PC-9 (cell line): ENCODE measurements around the gene VWA3A.

Experiments
- CTCF ChIP-seq: fragments of 200-600 bp; sonication (generic); conservative IDR thresholded peaks from 2 replicates; pipeline ENCODE4 v1.6.1; 2017; ENCODE audit warnings: mixed run types, antibody characterized with exemption, mild to moderate bottlenecking, moderate library complexity
- EZH2 ChIP-seq: fragments of 200-600 bp; sonication (generic); IDR thresholded peaks from 2 replicates; pipeline ENCODE4 v1.8.0; 2017; ENCODE audit warnings: antibody characterized with exemption, low read depth

- TF ChIP-seq CTCF, result no peak
- no peak for TF ChIP-seq EZH2
Observed at GRCh38 chr16:22203091-22203490, 110.8 kb downstream of the VWA3A start.
